Astrocyte of the hippocampus (primary cell): ENCODE data around the gene HINT2.

ENCODE experiments used
- DNase-seq: peaks from one replicate; pipeline ENCODE4 v3.0.0; 2011; ENCODE audit warnings: low read depth, low spot score

The HINT2 gene

GRCh38 chr9:35814841-35815543 is at the start of gene HINT2:
HINT2 (minus strand) TSS chr9:35815042; CDS start chr9:35814979, 63 bp downstream.
- DNase-seq, result peak; percentile 98

- DNase-seq, result no peak
These were observed 48.7 kb upstream of the HINT2 start for GRCh38 chr9:35863583-35863982.

- DNase-seq, result no peak
These were observed 47.5 kb upstream of the HINT2 start for GRCh38 chr9:35862328-35862727.

- DNase-seq, result no peak
These were observed 46.5 kb upstream of the HINT2 start for GRCh38 chr9:35861161-35861897.

GRCh38 chr9:35859990-35860339 is 45.1 kb upstream of the HINT2 start:
- no peak for DNase-seq

GRCh38 chr9:35859310-35859989 is 44.6 kb upstream of the HINT2 start:
- DNase-seq, result peak; percentile 26

- DNase-seq, result no peak
These were observed 43.6 kb upstream of the HINT2 start for GRCh38 chr9:35858458-35858857.

- DNase-seq, result no peak
These were observed 42.0 kb upstream of the HINT2 start for GRCh38 chr9:35856882-35857281.

GRCh38 chr9:35856206-35856605 is 41.4 kb upstream of the HINT2 start:
- no peak for DNase-seq

- DNase-seq, result no peak
These were observed 39.4 kb upstream of the HINT2 start for GRCh38 chr9:35854091-35854762.

- no peak for DNase-seq
These were observed 38.3 kb upstream of the HINT2 start for GRCh38 chr9:35852876-35853865.

- DNase-seq, result no peak
These were observed 37.5 kb upstream of the HINT2 start for GRCh38 chr9:35852267-35852815.

- DNase-seq, result peak; percentile 41
These were observed 33.1 kb upstream of the HINT2 start for GRCh38 chr9:35847792-35848572.

GRCh38 chr9:35845824-35846771 is 31.3 kb upstream of the HINT2 start:
- DNase-seq, result no peak

- peak; percentile 75 for DNase-seq
These were observed 29.9 kb upstream of the HINT2 start for GRCh38 chr9:35844628-35845270.

- DNase-seq, result no peak
These were observed 28.0 kb upstream of the HINT2 start for GRCh38 chr9:35842795-35843194.

- no peak for DNase-seq
These were observed 27.3 kb upstream of the HINT2 start for GRCh38 chr9:35842020-35842745.

- no peak for DNase-seq
These were observed 26.7 kb upstream of the HINT2 start for GRCh38 chr9:35841645-35841900.
